H1 (cell line): Measurements from ENCODE around the gene RALY.

ENCODE experiments used
- CEBPB ChIP-seq: IDR thresholded peaks from 2 replicates; pipeline ENCODE4 v1.6.1; 2012; ENCODE audit warnings: low read depth, low read length
- CTCF ChIP-seq, 3 experiments: IDR thresholded peaks; 1 replicate in 2 of 3; 2 replicates in 1 of 3; pipeline versions ENCODE4 v1.5.1 to v1.6.1; 2011; ENCODE audit warnings: low read length in 3 of 3, mild to moderate bottlenecking in 3 of 3, inconsistent platforms in 2 of 3, low read depth in 1 of 3, moderate library complexity in 1 of 3; ENCODE audit not compliant: insufficient read depth in 1 of 3; ENCODE audit errors: control extremely low read depth in 1 of 3
- EGR1 ChIP-seq: IDR thresholded peaks from 2 replicates; pipeline ENCODE4 v1.6.1; 2011; ENCODE audit warnings: low read depth, low read length, borderline replicate concordance
- EP300 ChIP-seq, 2 experiments: IDR thresholded peaks; 1 replicate in 1 of 2; 2 replicates in 1 of 2; pipeline ENCODE4 v1.6.1; 2011 to 2012; ENCODE audit warnings: low read depth in 2 of 2, low read length in 2 of 2, mild to moderate bottlenecking in 2 of 2, borderline replicate concordance in 1 of 2, inconsistent platforms in 1 of 2, moderate library complexity in 1 of 2
- EZH2 ChIP-seq: fragments of 200-600 bp; sonication (generic); IDR thresholded peaks from 2 replicates; pipeline ENCODE4 v1.7.1; 2012; ENCODE audit warnings: low read depth, mild to moderate bottlenecking, moderate library complexity, low read length, inconsistent platforms; ENCODE audit not compliant: severe bottlenecking
- RBBP5 ChIP-seq: IDR thresholded peaks from 2 replicates; pipeline ENCODE4 v1.7.1; 2012; ENCODE audit warnings: low read depth, mild to moderate bottlenecking, inconsistent platforms, low read length, moderate library complexity, borderline replicate concordance
- SIN3A ChIP-seq, 2 experiments: IDR thresholded peaks in 1 of 2; conservative IDR thresholded peaks in 1 of 2; 2 replicates each; pipeline ENCODE4 v1.6.1; 2011 to 2012; ENCODE audit warnings: low read length in 2 of 2, improper control_type of control experiment in 1 of 2, low read depth in 1 of 2, mild to moderate bottlenecking in 1 of 2
- SP2 ChIP-seq: IDR thresholded peaks from 2 replicates; pipeline ENCODE4 v1.6.1; 2012; ENCODE audit warnings: mild to moderate bottlenecking, low read length, inconsistent platforms
- SRF ChIP-seq: IDR thresholded peaks from 2 replicates; pipeline ENCODE4 v1.6.1; 2011; ENCODE audit warnings: mild to moderate bottlenecking, low read depth, low read length, moderate library complexity

DNA sequence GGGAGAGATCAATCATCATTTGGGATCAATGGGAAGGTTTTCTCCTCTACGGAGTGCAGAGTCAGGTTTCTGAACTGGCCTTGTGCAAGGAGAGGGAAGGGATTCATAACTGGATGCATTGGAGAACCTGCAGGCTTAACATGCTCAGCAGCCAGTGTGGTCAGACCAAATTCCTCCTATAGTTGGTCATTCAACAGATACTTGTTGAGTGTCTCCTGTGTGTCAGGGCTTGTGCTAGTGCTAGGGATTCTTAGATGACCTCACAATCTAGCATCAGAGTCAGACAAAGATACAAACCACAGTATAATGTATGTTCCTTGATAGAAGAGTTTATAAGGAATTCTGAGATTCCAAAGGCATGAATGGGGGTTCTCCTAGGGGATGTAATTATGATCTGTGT lies 23.9 kb downstream of the RALY start:
- TF ChIP-seq EGR1 (no peak), RBBP5 (no peak), EP300 (IDR thresholded peaks at IDR 0.05; ENCODE audit: borderline replicate concordance in 1 of 2, low read depth in 2 of 2, low read length in 2 of 2) (no peak), CEBPB (no peak), EZH2 (no peak), SIN3A (conservative IDR thresholded peaks at IDR 0.05 in 1 of 2, IDR thresholded peaks at IDR 0.05 in 1 of 2; ENCODE audit: low read depth in 1 of 2, low read length in 2 of 2) (no peak), CTCF (IDR thresholded peaks at IDR 0.05; ENCODE audit: control extremely low read depth in 1 of 3, insufficient read depth in 1 of 3, low read depth in 1 of 3, low read length in 3 of 3) (no peak), SP2 (no peak), SRF (no peak)
